ENCODE results near the gene RASAL2. TPM values are rescaled to one million over a fixed set of nuclear protein-coding genes. Genes with fewer than 3 reads are reported as not detected.

Gene RASAL2
- total and polyA plus RNA-seq, 10 donors = 0.42 to 24.4 (median 14.6) TPM

- Histone ChIP-seq H3K4me1 (peaks cover 4 to 10% (median 7%) of the 10 kb centered on the region in 6 donors), H3K27me3 (replicated peaks in 1 of 7) (no peaks in the 10 kb centered on the region), H3K27ac (no peak overlapping the region), H3K4me3 (no peak overlapping the region), H3K36me3 (no peaks in the 10 kb centered on the region), H3K9me3 (no peaks in the 10 kb centered on the region)
- DNase-seq = no peak
- TF ChIP-seq CTCF (IDR thresholded peaks at IDR 0.05 in 8 of 11, conservative IDR thresholded peaks at IDR 0.05 in 3 of 11) (no peak), POLR2AphosphoS5 (IDR thresholded peaks at IDR 0.05) (no peak), POLR2A (IDR thresholded peaks at IDR 0.05) (no peak)
- WGBS, 5 donors = 79 to 88% (median 79%) methylated on average over 1 of the region's 1 CpG
- intact Hi-C loops (cut with DNase I; ENCODE audit: low total_unique reads) = no loop called here
Observed at GRCh38 chr1:178169649-178170048, 75.7 kb downstream of the RASAL2 start.

GRCh38 chr1:178172939-178173338 is 79.0 kb downstream of the RASAL2 start:
- Histone ChIP-seq H3K36me3 (no peaks in the 10 kb centered on the region), H3K9me3 (no peaks in the 10 kb centered on the region), H3K4me1 (peaks cover 5 to 13% (median 8%) of the 10 kb centered on the region in 6 donors), H3K27me3 (replicated peaks in 1 of 7) (no peaks in the 10 kb centered on the region), H3K27ac (no peak overlapping the region), H3K4me3 (no peak overlapping the region)
- no peak for TF ChIP-seq CTCF (IDR thresholded peaks at IDR 0.05 in 8 of 11, conservative IDR thresholded peaks at IDR 0.05 in 3 of 11)
- WGBS, 5 donors = 73 to 87% (median 77%) methylated on average over 3 of the region's 3 CpGs
- DNase-seq = no peak
- intact Hi-C loops (cut with DNase I; ENCODE audit: low total_unique reads) = no loop called here

GRCh38 chr1:178174539-178174938 is 80.6 kb downstream of the RASAL2 start:
- Histone ChIP-seq H3K36me3 (no peaks in the 10 kb centered on the region), H3K4me3 (no peak overlapping the region), H3K4me1 (peaks cover 5 to 13% (median 8%) of the 10 kb centered on the region in 6 donors), H3K27me3 (replicated peaks in 1 of 7) (no peaks in the 10 kb centered on the region), H3K9me3 (no peaks in the 10 kb centered on the region), H3K27ac (peak overlapping the region in 2 of 8 donors; percentile 36 to 42)
- no peak for DNase-seq
- 29 to 60% (median 46%) methylated on average over 1 of the region's 1 CpG for WGBS, 5 donors
- no peak for TF ChIP-seq CTCF (IDR thresholded peaks at IDR 0.05 in 8 of 11, conservative IDR thresholded peaks at IDR 0.05 in 3 of 11)
- TF ChIP-seq POLR2AphosphoS5 (IDR thresholded peaks at IDR 0.05) = no peak
- TF ChIP-seq POLR2A (IDR thresholded peaks at IDR 0.05) = no peak
- intact Hi-C loops (cut with DNase I; ENCODE audit: low total_unique reads) = no loop called here

GRCh38 chr1:178180405-178180804 is 86.5 kb downstream of the RASAL2 start:
- TF ChIP-seq CTCF (IDR thresholded peaks at IDR 0.05 in 8 of 11, conservative IDR thresholded peaks at IDR 0.05 in 3 of 11) (no peak), POLR2AphosphoS5 (IDR thresholded peaks at IDR 0.05) (no peak), POLR2A (IDR thresholded peaks at IDR 0.05) (no peak)
- Histone ChIP-seq H3K36me3 (no peaks in the 10 kb centered on the region), H3K9me3 (no peaks in the 10 kb centered on the region), H3K27ac (no peak overlapping the region), H3K27me3 (replicated peaks in 1 of 7) (no peaks in the 10 kb centered on the region), H3K4me3 (no peak overlapping the region), H3K4me1 (peaks cover 0 to 8% (median 0%) of the 10 kb centered on the region in 6 donors)
- DNase-seq = no peak
- intact Hi-C loops (cut with DNase I; ENCODE audit: low total_unique reads) = no loop called here
- 87 to 94% (median 92%) methylated on average over 10 of the region's 10 CpGs for WGBS, 5 donors

Data from spleen (tissue), 11 donors.